Thymus (tissue), 11 donors: ENCODE measurements around the gene TMEM266. TPM values are rescaled to one million over a fixed set of nuclear protein-coding genes. Genes with fewer than 3 reads are reported as not detected.

Source experiments
- DNase-seq, 9 donors: peaks; one replicate each; pipeline ENCODE4 v3.0.0-alpha.2; 2013; ENCODE audit warnings: low spot score in 9 of 9, low read depth in 6 of 9, missing footprints in 1 of 9
- H3K27ac ChIP-seq, 2 donors: one replicate each; pipeline ENCODE4 v1.5.1; 2013; ENCODE audit warnings: control low read depth in 1 of 2, low read depth in 1 of 2, low read length in 1 of 2, mild to moderate bottlenecking in 1 of 2, moderate library complexity in 1 of 2
- H3K27me3 ChIP-seq, 2 donors: one replicate each; pipeline ENCODE4 v1.5.1; 2013; ENCODE audit warnings: low read length in 1 of 2; ENCODE audit not compliant: control insufficient read depth in 2 of 2, insufficient read depth in 1 of 2
- H3K36me3 ChIP-seq, 2 donors: one replicate each; pipeline ENCODE4 v1.5.1; 2013; ENCODE audit warnings: low read length in 1 of 2, mild to moderate bottlenecking in 1 of 2, moderate library complexity in 1 of 2; ENCODE audit not compliant: control insufficient read depth in 2 of 2, insufficient read depth in 2 of 2
- H3K4me1 ChIP-seq, 2 donors: one replicate each; pipeline ENCODE4 v1.5.1; 2013; ENCODE audit warnings: low read length in 2 of 2; ENCODE audit not compliant: control insufficient read depth in 2 of 2, insufficient read depth in 2 of 2
- H3K4me3 ChIP-seq, 2 donors: one replicate each; pipeline ENCODE4 v1.5.1; 2013; ENCODE audit warnings: low read length in 2 of 2, control low read depth in 1 of 2, mild to moderate bottlenecking in 1 of 2
- H3K9me3 ChIP-seq, 2 donors: one replicate each; pipeline ENCODE4 v1.5.1; 2013; ENCODE audit warnings: low read length in 1 of 2, mild to moderate bottlenecking in 1 of 2; ENCODE audit not compliant: control insufficient read depth in 2 of 2, insufficient read depth in 1 of 2
- WGBS: extraction: QIAGEN DNeasy Blood & Tissue Kit; methylation state at CpG from one replicate; pipeline ENCODE4 v1.1.7; 2013; 5-methylcytosine and 5-hydroxymethylcytosine counted together
- polyA plus RNA-seq: library from polyadenylated mRNA; stranded (reverse); fragments of 200-250 nt; gene quantifications from one replicate; pipeline ENCODE4 v1.2.3, GENCODE V29; 2013
- total RNA-seq: library from RNA; stranded (reverse); fragments of 120-200 nt; gene quantifications from one replicate; pipeline ENCODE4 v1.2.4, GENCODE V29; 2013
- donor health status: healthy.

The TMEM266 gene
- total and polyA plus RNA-seq, 2 donors = 1.2 TPM

DNA sequence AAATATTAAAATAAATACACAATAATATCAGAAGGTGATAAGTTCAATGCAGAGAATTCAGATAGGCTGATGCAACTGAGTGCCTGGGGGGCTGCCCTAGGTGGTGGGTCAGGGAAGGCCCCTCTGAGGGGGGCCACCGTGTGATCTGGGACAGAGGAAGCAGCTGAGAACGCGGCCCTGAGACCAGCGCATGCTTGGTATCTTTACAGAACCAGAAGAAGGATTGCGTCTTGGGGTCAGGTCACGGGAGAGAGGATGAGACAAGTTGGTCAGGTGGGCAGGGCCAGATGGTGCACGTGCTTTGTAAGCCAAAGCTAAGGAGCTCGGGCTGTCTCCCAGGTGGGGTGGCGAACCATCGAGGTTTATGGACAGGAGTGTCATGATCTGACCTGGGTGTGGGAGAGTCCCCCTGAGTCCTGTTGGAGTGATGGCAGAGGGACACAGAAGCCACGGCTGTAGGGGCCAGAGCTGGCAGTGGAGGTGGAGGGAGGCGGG, 130.3 kb downstream of the TMEM266 start:
- no peak overlapping the region for H3K27ac ChIP-seq
- H3K9me3 ChIP-seq = no peaks in the 10 kb centered on the region
- no peaks in the 10 kb centered on the region for H3K36me3 ChIP-seq
- peaks cover 2 to 38% of the 10 kb centered on the region in 2 donors for H3K27me3 ChIP-seq
- DNase-seq = no peak
- H3K4me3 ChIP-seq = no peak overlapping the region
- H3K4me1 ChIP-seq = peaks cover 0 to 5% of the 10 kb centered on the region in 2 donors
- 64% methylated on average over 12 of the region's 12 CpGs for WGBS

DNA sequence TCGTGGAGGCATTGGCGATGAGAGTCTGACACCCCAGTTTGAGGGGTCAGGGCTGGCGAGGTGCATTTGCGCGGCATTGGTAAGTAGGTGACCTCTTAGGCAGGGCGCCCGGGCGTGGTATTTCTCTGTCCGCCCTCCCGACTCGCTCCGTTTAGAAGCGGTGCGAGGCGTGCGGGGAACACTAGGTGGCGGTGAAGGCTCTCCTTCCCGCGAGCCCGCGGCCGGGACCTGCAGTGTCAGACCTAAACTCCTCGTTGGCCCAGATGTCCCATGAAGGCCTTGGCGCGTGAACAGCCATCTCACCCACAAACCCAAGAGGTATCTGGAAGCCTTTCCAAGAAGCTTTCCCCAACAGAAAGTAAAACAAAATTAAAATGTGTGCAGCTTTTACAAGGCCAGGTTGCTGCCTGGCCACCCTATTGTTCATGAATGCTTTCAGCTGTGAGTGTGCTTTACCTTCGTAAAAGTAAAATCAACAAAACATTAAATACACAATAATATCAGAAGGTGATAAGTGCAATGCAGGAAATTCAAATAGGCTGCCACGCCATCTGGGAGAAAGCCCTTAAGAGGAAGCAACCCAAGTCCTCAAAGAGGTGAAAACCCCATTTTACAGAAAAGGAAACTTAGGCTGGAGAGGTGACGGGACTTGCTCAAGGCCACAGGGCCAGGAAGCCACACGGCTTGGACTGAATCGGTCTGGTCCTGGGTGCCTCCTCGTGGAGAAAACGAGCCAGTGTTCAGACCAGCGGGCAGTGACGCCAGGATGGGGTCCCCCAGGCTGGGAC, 131.2 kb downstream of the TMEM266 start:
- peak; percentile 16 to 70 (median 44) for DNase-seq
- Histone ChIP-seq H3K36me3 (no peaks in the 10 kb centered on the region), H3K27ac (no peak overlapping the region), H3K9me3 (no peaks in the 10 kb centered on the region), H3K27me3 (peaks cover 2 to 38% of the 10 kb centered on the region in 2 donors), H3K4me3 (no peak overlapping the region), H3K4me1 (peaks cover 0 to 6% of the 10 kb centered on the region in 2 donors)
- WGBS = 19% methylated on average over 34 of the region's 34 CpGs

DNA sequence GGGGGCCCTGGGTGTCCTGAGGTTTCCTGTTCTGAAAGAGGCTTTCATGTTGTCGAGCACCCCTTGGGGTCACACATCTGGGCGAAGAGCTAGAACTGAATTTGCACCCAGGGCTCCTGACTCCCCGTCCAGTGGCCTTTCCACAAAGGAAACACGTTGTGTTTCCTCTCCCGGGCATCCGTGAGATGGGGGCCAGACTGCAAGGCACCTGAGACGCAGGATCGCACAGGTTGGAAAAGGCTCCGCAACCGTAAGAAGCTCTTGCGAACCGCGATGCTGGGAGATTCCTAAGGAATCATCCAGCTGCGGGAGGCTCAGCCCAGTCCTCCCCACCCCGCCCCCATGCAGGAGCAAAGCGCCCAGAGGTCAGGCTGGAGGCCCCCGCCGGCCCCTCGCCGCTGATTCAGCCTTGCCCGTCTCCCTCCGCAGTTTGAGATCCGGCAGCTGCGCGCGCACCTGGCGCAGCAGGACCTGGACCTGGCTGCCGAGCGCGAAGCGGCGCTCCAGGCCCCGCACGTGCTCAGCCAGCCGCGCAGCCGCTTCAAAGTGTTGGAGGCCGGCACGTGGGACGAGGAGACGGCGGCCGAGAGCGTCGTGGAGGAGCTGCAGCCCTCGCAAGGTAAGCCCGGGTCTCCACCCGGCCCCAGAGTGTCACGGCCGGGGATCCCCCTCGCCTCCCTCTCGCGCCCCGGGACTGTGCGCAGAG, 131.9 kb downstream of the TMEM266 start:
- H3K27me3 ChIP-seq = peaks cover 2 to 38% of the 10 kb centered on the region in 2 donors
- H3K36me3 ChIP-seq = no peaks in the 10 kb centered on the region
- H3K27ac ChIP-seq = no peak overlapping the region
- no peak overlapping the region for H3K4me3 ChIP-seq
- 60% methylated on average over 55 of the region's 55 CpGs for WGBS
- H3K9me3 ChIP-seq = no peaks in the 10 kb centered on the region
- DNase-seq = peak in 2 of 9 donors; percentile 12 to 21
- H3K4me1 ChIP-seq = peaks cover 0 to 13% of the 10 kb centered on the region in 2 donors

DNA sequence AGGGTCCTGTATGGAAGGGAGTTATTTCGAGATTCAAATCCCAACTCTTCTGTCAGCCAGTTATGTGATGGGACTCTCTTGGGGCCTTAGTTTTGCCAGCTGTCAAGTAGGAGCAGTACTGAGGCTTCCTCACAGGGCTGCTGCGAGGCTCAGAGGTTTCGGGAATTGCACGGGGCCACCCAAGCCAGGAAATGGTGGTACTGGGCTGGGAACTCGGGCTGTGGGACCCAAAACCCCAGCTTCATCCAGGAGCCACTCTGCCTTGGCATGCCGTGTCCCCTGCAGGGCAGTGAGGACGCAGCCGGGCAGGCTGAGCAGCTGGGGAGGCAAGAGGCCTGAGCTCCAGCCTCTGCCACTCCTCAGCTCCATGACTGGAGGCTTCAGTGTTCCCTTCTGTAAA, 132.9 kb downstream of the TMEM266 start:
- H3K36me3 ChIP-seq = no peaks in the 10 kb centered on the region

DNA sequence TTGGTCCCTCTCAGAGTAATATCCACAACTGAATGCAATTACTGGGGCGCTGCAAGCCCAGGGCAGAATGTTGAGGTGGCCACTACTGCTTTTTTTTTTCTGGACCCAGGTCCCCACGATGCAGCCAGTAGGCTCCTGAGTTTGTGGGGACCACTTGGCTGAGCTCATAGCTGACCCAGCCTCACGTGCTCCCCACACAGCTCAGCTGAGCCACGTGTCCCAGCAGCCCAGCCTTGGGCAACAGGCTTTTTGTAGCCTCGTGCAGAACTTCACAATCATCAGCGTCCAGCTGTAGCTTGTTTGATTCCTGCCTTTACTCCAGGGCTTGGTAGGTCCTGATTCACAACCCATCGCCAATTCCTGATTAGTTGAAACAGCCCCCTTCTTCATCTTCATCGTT, 134.1 kb downstream of the TMEM266 start:
- no peak for DNase-seq
- 80% methylated on average over 8 of the region's 8 CpGs for WGBS
- no peaks in the 10 kb centered on the region for H3K9me3 ChIP-seq
- no peaks in the 10 kb centered on the region for H3K36me3 ChIP-seq
- peaks cover 0 to 18% of the 10 kb centered on the region in 2 donors for H3K4me1 ChIP-seq
- peaks cover 2 to 38% of the 10 kb centered on the region in 2 donors for H3K27me3 ChIP-seq
- H3K4me3 ChIP-seq = no peak overlapping the region
- no peak overlapping the region for H3K27ac ChIP-seq

More for the DNA sequence above, 132.9 kb downstream of the TMEM266 start:
- no peak overlapping the region for H3K4me3 ChIP-seq
- no peak for DNase-seq
- peaks cover 2 to 38% of the 10 kb centered on the region in 2 donors for H3K27me3 ChIP-seq
- no peak overlapping the region for H3K27ac ChIP-seq
- 92% methylated on average over 8 of the region's 8 CpGs for WGBS
- peaks cover 0 to 18% of the 10 kb centered on the region in 2 donors for H3K4me1 ChIP-seq
- no peaks in the 10 kb centered on the region for H3K9me3 ChIP-seq

DNA sequence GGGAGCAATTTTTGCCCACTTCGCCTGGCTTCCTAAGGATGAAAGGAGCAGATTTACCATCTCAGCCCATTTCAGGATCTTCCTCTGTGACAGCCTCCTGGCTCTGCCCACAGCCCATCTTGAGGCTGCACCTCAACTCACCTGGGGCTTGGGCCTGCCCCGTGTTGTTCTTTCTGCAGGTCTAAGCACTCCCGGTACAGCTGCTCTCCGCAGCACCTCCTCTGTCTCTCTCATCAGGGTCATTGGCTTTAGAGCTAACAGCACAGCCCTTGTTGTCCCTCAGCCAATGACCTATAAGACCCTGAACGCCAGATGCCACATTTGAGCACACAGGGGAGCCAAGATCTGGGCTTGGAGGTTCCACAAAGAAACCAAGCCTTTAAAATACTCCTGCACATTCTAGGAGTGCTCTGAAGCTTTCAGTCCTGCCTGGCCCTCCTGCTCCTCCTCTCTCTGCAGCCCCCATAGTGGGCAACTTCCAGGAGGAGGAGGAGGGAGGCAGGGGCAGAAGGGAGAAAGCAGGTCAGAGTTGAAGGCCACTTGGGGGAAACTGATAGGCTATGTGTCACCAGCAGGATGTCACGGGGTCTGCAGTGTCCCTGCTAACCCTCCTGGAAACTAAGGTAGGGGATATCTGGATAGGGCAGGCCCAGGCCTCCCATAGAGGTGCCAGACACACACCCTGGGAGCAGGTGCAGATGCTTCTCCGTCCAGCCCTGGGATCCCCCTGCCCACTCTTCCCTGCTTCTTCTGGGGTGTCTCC, 135.9 kb downstream of the TMEM266 start:
- Histone ChIP-seq H3K4me3 (no peak overlapping the region), H3K9me3 (no peaks in the 10 kb centered on the region), H3K27me3 (peaks cover 0 to 23% of the 10 kb centered on the region in 2 donors), H3K36me3 (no peaks in the 10 kb centered on the region), H3K27ac (no peak overlapping the region), H3K4me1 (peaks cover 0 to 21% of the 10 kb centered on the region in 2 donors)
- DNase-seq = no peak
- 93% methylated on average over 7 of the region's 7 CpGs for WGBS

DNA sequence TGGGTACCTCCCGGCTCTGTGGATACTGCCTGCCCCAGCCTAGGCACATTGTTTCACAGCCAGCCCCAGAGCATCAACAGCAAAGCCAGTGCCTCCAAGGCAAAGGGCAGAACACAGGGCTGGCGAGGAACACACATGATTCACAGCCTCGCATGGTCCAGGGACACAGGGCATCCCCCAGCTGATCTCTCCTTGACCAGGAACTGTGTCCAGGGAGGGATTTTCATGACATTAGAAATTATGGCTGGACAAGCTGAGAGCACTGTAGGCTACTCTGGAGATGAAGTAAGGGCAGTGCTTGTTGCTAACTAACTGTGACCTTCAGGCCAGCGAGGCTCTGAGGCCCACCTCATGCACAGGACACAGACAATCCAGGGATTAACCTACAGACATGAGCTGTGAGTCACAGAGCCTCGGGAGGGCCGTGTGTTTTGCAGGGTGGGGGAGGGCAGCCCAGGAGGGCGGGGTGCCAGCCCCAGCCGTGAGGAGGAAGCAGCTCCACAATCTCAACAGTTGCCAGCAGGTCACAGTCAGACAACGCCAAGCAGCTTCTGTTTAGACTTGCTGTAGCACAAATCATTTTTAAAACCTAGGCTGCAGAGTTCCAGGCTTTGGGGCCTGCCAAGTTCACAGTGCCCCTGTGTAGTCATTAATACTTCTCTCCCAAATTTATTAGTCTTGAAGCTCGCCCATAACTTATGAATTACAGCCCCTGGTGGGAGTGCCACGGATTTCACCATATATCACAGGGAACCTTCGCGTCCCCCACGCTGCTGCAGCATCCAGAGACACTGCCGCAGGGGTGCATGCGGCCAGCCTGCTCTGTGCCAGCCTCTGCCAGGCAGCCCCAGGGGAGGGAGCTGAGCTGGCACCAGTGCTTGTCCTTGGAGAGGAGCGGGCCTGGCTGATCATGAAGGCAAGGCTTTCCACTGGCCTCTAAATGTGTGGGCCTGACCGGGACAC, 136.8 kb downstream of the TMEM266 start:
- H3K27ac ChIP-seq = peak overlapping the region in 1 of 2 donors; percentile 47
- no peaks in the 10 kb centered on the region for H3K36me3 ChIP-seq
- no peak overlapping the region for H3K4me3 ChIP-seq
- WGBS = 74% methylated on average over 18 of the region's 18 CpGs
- DNase-seq = peak in 2 of 9 donors; percentile 18 to 26
- peaks cover 0 to 14% of the 10 kb centered on the region in 2 donors for H3K27me3 ChIP-seq
- peaks cover 0 to 15% of the 10 kb centered on the region in 2 donors for H3K4me1 ChIP-seq
- no peaks in the 10 kb centered on the region for H3K9me3 ChIP-seq
